22Rv1 (cell line): ENCODE measurements around the gene TMEM9.

Experiments
- ZFX ChIP-seq: fragments of 450-650 bp; IDR thresholded peaks from 2 replicates; pipeline ENCODE4 v1.6.1; 2017; ENCODE audit warnings: antibody characterized with exemption, borderline replicate concordance
- TF ChIP-seq, protein P1 (sequence below): fragments of 450-650 bp; IDR thresholded peaks from 2 replicates; pipeline ENCODE4 v1.5.1; 2017; ENCODE audit warnings: mild to moderate bottlenecking

DNA sequence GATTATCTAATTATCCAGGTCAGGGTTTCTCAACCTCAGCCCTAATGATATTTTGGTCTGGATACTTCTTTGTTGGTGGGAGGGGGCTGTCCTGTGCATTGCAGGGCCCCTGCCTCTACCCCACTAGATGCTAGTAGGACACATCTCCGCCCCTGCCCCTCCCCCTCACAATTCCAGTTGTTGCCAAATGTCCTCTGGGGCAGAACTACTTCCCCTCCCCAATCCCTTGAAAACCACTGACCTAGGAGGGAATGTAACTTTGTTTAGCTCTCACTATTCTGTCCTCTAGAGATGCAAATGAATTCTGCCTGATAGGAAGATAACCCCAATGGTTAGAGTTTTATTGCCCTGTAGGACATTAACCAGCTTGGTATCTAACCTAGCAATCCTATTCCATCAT lies 50.1 kb downstream of the TMEM9 start:
- TF ChIP-seq, protein P1, sequence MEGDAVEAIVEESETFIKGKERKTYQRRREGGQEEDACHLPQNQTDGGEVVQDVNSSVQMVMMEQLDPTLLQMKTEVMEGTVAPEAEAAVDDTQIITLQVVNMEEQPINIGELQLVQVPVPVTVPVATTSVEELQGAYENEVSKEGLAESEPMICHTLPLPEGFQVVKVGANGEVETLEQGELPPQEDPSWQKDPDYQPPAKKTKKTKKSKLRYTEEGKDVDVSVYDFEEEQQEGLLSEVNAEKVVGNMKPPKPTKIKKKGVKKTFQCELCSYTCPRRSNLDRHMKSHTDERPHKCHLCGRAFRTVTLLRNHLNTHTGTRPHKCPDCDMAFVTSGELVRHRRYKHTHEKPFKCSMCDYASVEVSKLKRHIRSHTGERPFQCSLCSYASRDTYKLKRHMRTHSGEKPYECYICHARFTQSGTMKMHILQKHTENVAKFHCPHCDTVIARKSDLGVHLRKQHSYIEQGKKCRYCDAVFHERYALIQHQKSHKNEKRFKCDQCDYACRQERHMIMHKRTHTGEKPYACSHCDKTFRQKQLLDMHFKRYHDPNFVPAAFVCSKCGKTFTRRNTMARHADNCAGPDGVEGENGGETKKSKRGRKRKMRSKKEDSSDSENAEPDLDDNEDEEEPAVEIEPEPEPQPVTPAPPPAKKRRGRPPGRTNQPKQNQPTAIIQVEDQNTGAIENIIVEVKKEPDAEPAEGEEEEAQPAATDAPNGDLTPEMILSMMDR, result no peak
- no peak for TF ChIP-seq ZFX
